ENCODE measurements around the gene NEURL4.

NEURL4 gene

DNA sequence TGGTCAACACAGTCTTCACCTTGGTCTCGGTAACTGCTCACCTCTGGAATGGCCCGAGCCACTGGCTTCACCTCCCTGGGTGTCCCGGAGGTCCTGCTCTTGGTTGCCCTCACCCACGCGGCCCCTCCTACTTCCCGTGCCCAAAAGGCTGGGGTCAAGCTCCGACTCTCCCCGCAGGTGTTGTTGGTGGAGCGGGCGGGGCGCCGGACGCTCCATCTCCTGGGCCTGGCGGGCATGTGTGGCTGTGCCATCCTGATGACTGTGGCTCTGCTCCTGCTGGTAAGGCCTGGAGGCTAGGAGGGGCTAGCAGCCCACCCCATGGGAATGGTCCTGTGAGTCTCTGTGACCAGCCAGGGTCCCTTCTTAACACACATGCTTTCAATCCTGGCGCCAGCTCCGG lies 44.2 kb downstream of the NEURL4 start:
- TF ChIP-seq, protein P1, sequence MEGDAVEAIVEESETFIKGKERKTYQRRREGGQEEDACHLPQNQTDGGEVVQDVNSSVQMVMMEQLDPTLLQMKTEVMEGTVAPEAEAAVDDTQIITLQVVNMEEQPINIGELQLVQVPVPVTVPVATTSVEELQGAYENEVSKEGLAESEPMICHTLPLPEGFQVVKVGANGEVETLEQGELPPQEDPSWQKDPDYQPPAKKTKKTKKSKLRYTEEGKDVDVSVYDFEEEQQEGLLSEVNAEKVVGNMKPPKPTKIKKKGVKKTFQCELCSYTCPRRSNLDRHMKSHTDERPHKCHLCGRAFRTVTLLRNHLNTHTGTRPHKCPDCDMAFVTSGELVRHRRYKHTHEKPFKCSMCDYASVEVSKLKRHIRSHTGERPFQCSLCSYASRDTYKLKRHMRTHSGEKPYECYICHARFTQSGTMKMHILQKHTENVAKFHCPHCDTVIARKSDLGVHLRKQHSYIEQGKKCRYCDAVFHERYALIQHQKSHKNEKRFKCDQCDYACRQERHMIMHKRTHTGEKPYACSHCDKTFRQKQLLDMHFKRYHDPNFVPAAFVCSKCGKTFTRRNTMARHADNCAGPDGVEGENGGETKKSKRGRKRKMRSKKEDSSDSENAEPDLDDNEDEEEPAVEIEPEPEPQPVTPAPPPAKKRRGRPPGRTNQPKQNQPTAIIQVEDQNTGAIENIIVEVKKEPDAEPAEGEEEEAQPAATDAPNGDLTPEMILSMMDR (conservative IDR thresholded peaks at IDR 0.05; ENCODE audit: low read depth, low read length), result no peak
- no peak overlapping the region for H3K4me3 ChIP-seq (ENCODE audit: low read length)
- no peak for DNase-seq (ENCODE audit: low read depth)

DNA sequence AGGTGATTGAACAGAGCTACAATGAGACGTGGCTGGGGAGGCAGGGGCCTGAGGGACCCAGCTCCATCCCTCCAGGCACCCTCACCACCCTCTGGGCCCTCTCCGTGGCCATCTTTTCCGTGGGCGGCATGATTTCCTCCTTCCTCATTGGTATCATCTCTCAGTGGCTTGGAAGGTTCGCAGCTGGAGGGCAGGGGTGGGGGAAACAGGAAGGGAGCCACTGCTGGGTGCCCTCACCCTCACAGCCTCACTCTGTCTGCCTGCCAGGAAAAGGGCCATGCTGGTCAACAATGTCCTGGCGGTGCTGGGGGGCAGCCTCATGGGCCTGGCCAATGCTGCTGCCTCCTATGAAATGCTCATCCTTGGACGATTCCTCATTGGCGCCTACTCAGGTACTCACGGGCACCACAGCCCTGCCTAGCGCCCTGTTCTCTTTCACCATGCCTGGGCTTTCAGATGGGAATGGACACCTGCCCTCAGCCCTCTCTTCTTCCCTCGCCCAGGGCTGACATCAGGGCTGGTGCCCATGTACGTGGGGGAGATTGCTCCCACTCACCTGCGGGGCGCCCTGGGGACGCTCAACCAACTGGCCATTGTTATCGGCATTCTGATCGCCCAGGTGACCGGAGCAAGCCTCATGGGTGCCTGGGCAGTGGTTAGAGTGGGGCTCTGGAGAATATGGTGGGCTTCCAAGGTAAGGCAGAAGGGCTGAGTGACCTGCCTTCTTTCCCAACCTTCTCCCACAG lies 45.5 kb downstream of the NEURL4 start:
- TF ChIP-seq, protein P1 (conservative IDR thresholded peaks at IDR 0.05; ENCODE audit: low read depth, low read length), result no peak
- no peak for DNase-seq (ENCODE audit: low read depth)
- H3K4me3 ChIP-seq (ENCODE audit: low read length), result no peak overlapping the region

DNA sequence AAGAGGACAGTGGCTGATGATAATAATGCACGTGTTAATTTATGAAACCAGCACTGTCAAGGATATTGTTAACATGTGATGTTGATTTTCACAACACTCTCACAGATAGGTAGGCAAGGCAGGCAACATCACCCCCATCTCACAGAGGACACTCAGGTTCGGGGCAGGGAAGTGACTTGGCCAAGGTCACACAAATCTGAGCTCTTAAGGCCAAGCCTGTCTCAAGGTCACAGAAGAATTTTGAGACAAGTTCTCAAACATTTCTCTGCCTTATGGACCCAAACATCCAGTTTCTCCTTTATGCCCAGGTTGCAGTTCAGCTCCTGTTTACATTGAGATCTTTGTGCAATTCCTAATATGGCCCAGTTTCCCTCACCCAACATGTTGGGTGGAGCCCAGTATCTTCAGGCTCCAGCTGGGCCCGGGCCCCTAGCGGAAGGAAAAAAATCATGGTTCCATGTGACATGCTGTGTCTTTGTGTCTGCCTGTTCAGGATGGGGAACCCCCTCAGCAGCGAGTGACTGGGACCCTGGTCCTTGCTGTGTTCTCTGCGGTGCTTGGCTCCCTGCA lies 46.3 kb downstream of the NEURL4 start:
- no peak for DNase-seq (ENCODE audit: low read depth)
- TF ChIP-seq, protein P1 (conservative IDR thresholded peaks at IDR 0.05; ENCODE audit: low read depth, low read length), result no peak
- no peak overlapping the region for H3K4me3 ChIP-seq (ENCODE audit: low read length)

DNA sequence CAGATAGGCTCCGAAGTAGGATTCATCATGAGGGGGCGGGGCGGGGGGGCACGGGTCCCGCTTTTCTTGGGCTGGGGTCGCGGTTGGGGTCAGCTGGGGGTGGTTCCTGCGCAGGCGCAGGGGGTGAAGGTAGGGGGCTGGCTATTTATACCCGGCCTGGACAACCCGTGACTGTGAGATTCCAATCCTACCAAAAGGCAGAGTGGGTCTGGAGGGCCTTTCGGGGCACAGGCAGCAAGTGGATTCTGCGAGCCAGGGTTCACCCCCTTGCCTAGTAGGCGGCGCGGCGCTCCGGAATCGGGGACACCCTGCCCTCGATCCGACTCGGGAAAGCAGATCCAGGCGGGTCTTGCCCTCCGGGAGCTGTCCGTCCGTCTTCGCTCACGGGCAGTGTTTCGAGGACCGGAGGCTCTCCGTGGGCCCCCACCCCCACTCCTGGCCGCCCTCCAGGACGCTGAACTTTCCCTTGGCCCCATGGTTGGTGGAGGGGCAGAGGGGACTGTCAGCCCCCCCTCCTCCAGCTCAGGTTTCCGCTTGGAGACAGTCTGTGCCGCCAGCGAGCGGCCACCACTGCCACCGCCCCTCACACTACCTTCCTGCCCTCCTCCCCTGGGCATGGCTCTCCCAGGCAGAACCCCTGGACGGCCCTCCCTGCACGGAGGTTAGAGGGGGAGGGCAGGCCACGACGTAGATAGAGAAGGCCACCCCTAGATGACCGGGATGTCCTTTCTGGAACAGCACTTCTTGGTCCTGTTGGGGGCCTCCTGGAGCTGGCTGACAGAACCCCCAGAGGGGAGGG lies 47.0 kb downstream of the NEURL4 start:
- H3K4me3 ChIP-seq (ENCODE audit: low read length), result peak overlapping the region; percentile 53
- TF ChIP-seq, protein P1 (conservative IDR thresholded peaks at IDR 0.05; ENCODE audit: low read depth, low read length), result no peak
- DNase-seq (ENCODE audit: low read depth), result no peak

DNA sequence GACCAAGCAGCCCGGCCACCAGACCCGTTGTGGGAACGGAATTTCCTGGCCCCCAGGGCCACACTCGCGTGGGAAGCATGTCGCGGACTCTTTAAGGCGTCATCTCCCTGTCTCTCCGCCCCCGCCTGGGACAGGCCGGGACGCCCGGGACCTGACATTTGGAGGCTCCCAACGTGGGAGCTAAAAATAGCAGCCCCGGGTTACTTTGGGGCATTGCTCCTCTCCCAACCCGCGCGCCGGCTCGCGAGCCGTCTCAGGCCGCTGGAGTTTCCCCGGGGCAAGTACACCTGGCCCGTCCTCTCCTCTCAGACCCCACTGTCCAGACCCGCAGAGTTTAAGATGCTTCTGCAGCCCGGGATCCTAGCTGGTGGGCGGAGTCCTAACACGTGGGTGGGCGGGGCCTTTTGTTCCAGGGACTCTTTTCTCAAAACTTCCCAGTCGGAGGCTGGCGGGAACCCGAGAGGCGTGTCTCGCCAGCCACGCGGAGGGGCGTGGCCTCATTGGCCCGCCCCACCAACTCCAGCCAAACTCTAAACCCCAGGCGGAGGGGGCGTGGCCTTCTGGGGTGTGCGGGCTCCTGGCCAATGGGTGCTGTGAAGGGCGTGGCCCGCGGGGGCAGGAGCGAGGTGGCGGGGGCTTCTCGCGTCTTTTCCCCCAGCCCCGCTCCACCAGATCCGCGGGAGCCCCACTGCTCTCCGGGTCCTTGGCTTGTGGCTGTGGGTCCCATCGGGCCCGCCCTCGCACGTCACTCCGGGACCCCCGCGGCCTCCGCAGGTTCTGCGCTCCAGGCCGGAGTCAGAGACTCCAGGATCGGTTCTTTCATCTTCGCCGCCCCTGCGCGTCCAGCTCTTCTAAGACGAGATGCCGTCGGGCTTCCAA lies 47.8 kb downstream of the NEURL4 start, which contains the start of gene SLC2A4:
TSS of gene SLC2A4 (plus strand) at position 645 of the 879 bp plus-strand sequence. CDS start at position 862, 217 bp downstream.
- peak; percentile 78 for DNase-seq (ENCODE audit: low read depth)
- TF ChIP-seq, protein P1 (conservative IDR thresholded peaks at IDR 0.05; ENCODE audit: low read depth, low read length), result no peak
- peak within 1 kb of the TSS; percentile 53 for H3K4me3 ChIP-seq (ENCODE audit: low read length)

DNA sequence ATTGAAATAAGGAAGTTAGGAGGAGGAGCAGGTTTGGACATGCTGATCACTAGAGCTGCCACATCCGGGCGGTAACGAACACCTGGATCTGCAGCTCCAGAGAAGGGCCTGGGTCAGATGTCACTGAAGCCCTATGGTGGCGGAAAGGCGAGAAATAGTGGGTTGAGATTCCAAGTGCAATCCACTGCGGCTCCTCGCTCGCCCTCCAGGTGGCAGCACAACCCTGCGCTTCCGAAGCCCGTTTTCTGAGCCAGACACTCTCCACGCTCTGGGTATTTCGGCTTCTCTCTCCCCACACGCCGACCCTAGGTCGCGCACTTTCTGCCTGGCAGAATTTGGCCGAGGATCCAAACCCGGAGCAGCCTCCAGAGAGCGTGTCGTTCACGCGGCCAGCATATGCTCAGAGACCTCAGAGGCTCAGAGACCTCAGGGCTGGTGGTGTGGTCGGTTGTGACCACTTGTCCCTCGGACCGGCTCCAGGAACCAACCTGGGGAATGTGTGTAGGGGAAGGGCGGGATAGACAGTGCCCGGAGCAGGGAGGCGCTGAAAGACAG lies 48.5 kb downstream of the NEURL4 start:
- peak overlapping the region; percentile 53 for H3K4me3 ChIP-seq (ENCODE audit: low read length)
- no peak for DNase-seq (ENCODE audit: low read depth)
- TF ChIP-seq, protein P1 (conservative IDR thresholded peaks at IDR 0.05; ENCODE audit: low read depth, low read length), result peak; percentile 96

Data from retinal pigment epithelial cell (primary cell).